Measurements from ENCODE around the gene CCL19.

DNA sequence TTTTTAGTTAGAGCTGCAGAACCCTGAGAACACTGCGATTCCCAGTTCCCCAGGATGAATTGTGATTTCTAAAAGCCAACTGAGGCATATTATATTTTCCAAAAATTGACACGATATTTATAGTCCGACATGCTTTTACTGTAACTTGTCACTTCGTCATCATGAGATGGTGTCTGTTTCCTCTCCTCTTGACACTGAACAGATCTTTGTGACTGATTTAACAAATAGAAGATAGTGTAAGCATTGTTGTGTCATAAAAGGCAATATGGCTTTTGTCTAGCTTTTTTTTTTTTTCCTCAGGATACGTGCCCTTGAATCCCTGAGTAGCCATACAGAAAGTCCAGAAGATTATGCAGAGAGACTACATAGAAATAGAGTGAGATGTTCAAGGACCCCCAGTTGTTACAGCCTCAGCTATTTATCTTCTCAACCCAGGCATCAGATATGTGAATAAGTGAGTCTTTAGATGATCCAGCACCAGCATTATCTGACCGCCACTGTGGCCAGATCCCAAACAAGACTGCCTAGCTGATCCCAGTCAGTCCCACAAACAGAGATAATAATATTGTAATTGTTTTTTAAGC, 46.7 kb upstream of the CCL19 start:
- TF ChIP-seq, protein P1, sequence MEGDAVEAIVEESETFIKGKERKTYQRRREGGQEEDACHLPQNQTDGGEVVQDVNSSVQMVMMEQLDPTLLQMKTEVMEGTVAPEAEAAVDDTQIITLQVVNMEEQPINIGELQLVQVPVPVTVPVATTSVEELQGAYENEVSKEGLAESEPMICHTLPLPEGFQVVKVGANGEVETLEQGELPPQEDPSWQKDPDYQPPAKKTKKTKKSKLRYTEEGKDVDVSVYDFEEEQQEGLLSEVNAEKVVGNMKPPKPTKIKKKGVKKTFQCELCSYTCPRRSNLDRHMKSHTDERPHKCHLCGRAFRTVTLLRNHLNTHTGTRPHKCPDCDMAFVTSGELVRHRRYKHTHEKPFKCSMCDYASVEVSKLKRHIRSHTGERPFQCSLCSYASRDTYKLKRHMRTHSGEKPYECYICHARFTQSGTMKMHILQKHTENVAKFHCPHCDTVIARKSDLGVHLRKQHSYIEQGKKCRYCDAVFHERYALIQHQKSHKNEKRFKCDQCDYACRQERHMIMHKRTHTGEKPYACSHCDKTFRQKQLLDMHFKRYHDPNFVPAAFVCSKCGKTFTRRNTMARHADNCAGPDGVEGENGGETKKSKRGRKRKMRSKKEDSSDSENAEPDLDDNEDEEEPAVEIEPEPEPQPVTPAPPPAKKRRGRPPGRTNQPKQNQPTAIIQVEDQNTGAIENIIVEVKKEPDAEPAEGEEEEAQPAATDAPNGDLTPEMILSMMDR (IDR thresholded peaks at IDR 0.05; ENCODE audit: extremely low read depth in 1 of 2, insufficient read depth in 1 of 2, low read depth in 1 of 2, low read length in 2 of 2) = no peak
- TF ChIP-seq POLR2A (IDR thresholded peaks at IDR 0.05; ENCODE audit: low read depth, low read length) (no peak), MYC (IDR thresholded peaks at IDR 0.05; ENCODE audit: low read depth, low read length) (no peak), JUN (IDR thresholded peaks at IDR 0.05; ENCODE audit: borderline replicate concordance, insufficient read depth, insufficient read length, low read depth) (no peak), EZH2 (IDR thresholded peaks at IDR 0.05; ENCODE audit: borderline replicate concordance, low read depth, low read length, severe bottlenecking) (no peak), POLR2AphosphoS5 (IDR thresholded peaks at IDR 0.05; ENCODE audit: insufficient read depth, low read depth, low read length) (no peak), GATA2 (IDR thresholded peaks at IDR 0.05; ENCODE audit: insufficient read depth, insufficient read length, low read depth, low read length) (no peak), FOS (IDR thresholded peaks at IDR 0.05; ENCODE audit: borderline replicate concordance, insufficient read depth, low read length) (no peak)
- TF ChIP-seq, protein P2, sequence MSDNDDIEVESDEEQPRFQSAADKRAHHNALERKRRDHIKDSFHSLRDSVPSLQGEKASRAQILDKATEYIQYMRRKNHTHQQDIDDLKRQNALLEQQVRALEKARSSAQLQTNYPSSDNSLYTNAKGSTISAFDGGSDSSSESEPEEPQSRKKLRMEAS (IDR thresholded peaks at IDR 0.05; ENCODE audit: insufficient read depth, insufficient read length) = no peak

Measured in endothelial cell of umbilical vein (primary cell).